ENCODE results near the gene CMTM4.
"Not testable (repeated sequence)": the region's sequence is repeated elsewhere in the genome, so short reads cannot be mapped to it uniquely, and the experiment has no call there.

Gene CMTM4

GRCh38 chr16:66705790-66706505 is 9.4 kb upstream of the CMTM4 start:
- no peak for DNase-seq (ENCODE audit: low read depth in 1 of 2, low spot score in 1 of 2)

- no peak for DNase-seq (ENCODE audit: low read depth in 1 of 2, low spot score in 1 of 2)
Measured at GRCh38 chr16:66703406-66704215, 7.1 kb upstream of the CMTM4 start.

GRCh38 chr16:66701516-66701915 is 5.0 kb upstream of the CMTM4 start:
- DNase-seq (ENCODE audit: low read depth in 1 of 2, low spot score in 1 of 2) = no peak

GRCh38 chr16:66701026-66701425 is 4.5 kb upstream of the CMTM4 start:
- no peak for DNase-seq (ENCODE audit: low read depth in 1 of 2, low spot score in 1 of 2)

- DNase-seq (ENCODE audit: low read depth in 1 of 2, low spot score in 1 of 2) = no peak
Measured at GRCh38 chr16:66699898-66700297, 3.4 kb upstream of the CMTM4 start.

- DNase-seq (ENCODE audit: low read depth in 1 of 2, low spot score in 1 of 2) = no peak
Measured at GRCh38 chr16:66698046-66698445, 1.5 kb upstream of the CMTM4 start.

- DNase-seq (ENCODE audit: low read depth in 1 of 2, low spot score in 1 of 2) = peak in 1 of 2 donors; percentile 6
Measured at GRCh38 chr16:66695935-66696668, 441 bp downstream of the CMTM4 start.

GRCh38 chr16:66695471-66695934 is 1.0 kb downstream of the CMTM4 start:
- no peak for DNase-seq (ENCODE audit: low read depth in 1 of 2, low spot score in 1 of 2)

- no peak for DNase-seq (ENCODE audit: low read depth in 1 of 2, low spot score in 1 of 2)
Measured at GRCh38 chr16:66693149-66693548, 3.4 kb downstream of the CMTM4 start.

- DNase-seq (ENCODE audit: low read depth in 1 of 2, low spot score in 1 of 2) = no peak
Measured at GRCh38 chr16:66692341-66692740, 4.2 kb downstream of the CMTM4 start.

GRCh38 chr16:66691234-66691633 is 5.3 kb downstream of the CMTM4 start:
- DNase-seq (ENCODE audit: low read depth in 1 of 2, low spot score in 1 of 2) = no peak

GRCh38 chr16:66690106-66690847 is 6.3 kb downstream of the CMTM4 start:
- DNase-seq (ENCODE audit: low read depth in 1 of 2, low spot score in 1 of 2) = no peak

GRCh38 chr16:66689282-66689681 is 7.3 kb downstream of the CMTM4 start:
- DNase-seq (ENCODE audit: low read depth in 1 of 2, low spot score in 1 of 2) = no peak

- no peak for DNase-seq (ENCODE audit: low read depth in 1 of 2, low spot score in 1 of 2)
Measured at GRCh38 chr16:66687906-66688625, 8.5 kb downstream of the CMTM4 start.

GRCh38 chr16:66685501-66686115 is 10.9 kb downstream of the CMTM4 start:
- not testable (repeated sequence) for DNase-seq (ENCODE audit: low read depth in 1 of 2, low spot score in 1 of 2)

GRCh38 chr16:66682271-66682670 is 14.3 kb downstream of the CMTM4 start:
- DNase-seq (ENCODE audit: low read depth in 1 of 2, low spot score in 1 of 2) = no peak

- no peak for DNase-seq (ENCODE audit: low read depth in 1 of 2, low spot score in 1 of 2)
Measured at GRCh38 chr16:66681676-66682075, 14.9 kb downstream of the CMTM4 start.

GRCh38 chr16:66678337-66678736 is 18.2 kb downstream of the CMTM4 start:
- no peak for DNase-seq (ENCODE audit: low read depth in 1 of 2, low spot score in 1 of 2)

- no peak for DNase-seq (ENCODE audit: low read depth in 1 of 2, low spot score in 1 of 2)
Measured at GRCh38 chr16:66677836-66678235, 18.7 kb downstream of the CMTM4 start.

GRCh38 chr16:66677179-66677578 is 19.4 kb downstream of the CMTM4 start:
- DNase-seq (ENCODE audit: low read depth in 1 of 2, low spot score in 1 of 2) = no peak

Data from activated T-helper 1 cell treated with anti-CD3 and anti-CD28 coated beads, Interleukin-2, amount 50 U/mL, for 16 hours (primary cell).